Endothelial cell of umbilical vein (primary cell): ENCODE results near the gene RNLS. TPM values are rescaled to one million over a fixed set of nuclear protein-coding genes. Genes with fewer than 3 reads are reported as not detected.

Experiments used
- BruUV-seq: library from RNA; stranded (reverse); fragments of 400-500 nt; replicated peaks from 2 replicates; lab custom pipeline; 2021; lab: Mats Ljungman, UMichigan
- CTCF ChIA-PET: fragments of 300-600, 350-600 bp; sonication (Branson Sonifier 250); formaldehyde crosslinking; loops from one replicate; lab custom pipeline; 2021; ENCODE audit warnings: antibody characterized with exemption, inconsistent platforms; lab: Charles Lee
- POLR2A ChIA-PET: fragments of 300-600, 350-600 bp; sonication (Branson Sonifier 250); formaldehyde crosslinking; loops from one replicate; lab custom pipeline; 2021; ENCODE audit warnings: antibody characterized with exemption, inconsistent platforms; lab: Charles Lee
- DNase-seq: peaks from one replicate; pipeline ENCODE4 v3.0.0-alpha.2; 2011; ENCODE audit warnings: low read depth, low spot score
- FAIRE-seq: peaks from 2 replicates; lab custom pipeline; 2011; peaks lifted over from hg19 to GRCh38; lab: Jason Lieb, UNC
- H2AFZ ChIP-seq: 2 replicates; pipeline ENCODE4 v1.6.0; 2012; ENCODE audit warnings: low read depth, low read length, control low read depth, inconsistent platforms
- H3K27ac ChIP-seq: 2 replicates; pipeline ENCODE4 v1.5.1; 2011; ENCODE audit warnings: low read depth, mild to moderate bottlenecking, control low read depth, low read length, moderate library complexity; ENCODE audit not compliant: insufficient read depth
- H3K27me3 ChIP-seq, 2 experiments: 2 replicates each; pipeline versions ENCODE4 v1.6.0 to v1.6.1; 2011; ENCODE audit warnings: low read length in 2 of 2, mixed read lengths in 1 of 2; ENCODE audit not compliant: control insufficient read depth in 2 of 2, insufficient read depth in 2 of 2
- H3K36me3 ChIP-seq, 2 experiments: 2 replicates in 1 of 2; 3 replicates in 1 of 2; pipeline ENCODE4 v1.5.1; 2011; ENCODE audit warnings: low read length in 2 of 2, mild to moderate bottlenecking in 1 of 2, moderate library complexity in 1 of 2; ENCODE audit not compliant: control insufficient read depth in 2 of 2, insufficient read depth in 2 of 2; ENCODE audit errors: extremely low read depth in 1 of 2
- H3K4me1 ChIP-seq: 3 replicates; pipeline ENCODE4 v1.5.1; 2011; ENCODE audit warnings: mild to moderate bottlenecking, low read length; ENCODE audit not compliant: control insufficient read depth, insufficient read depth; ENCODE audit errors: extremely low read depth
- H3K4me2 ChIP-seq: 2 replicates; pipeline ENCODE4 v1.6.1; 2011; ENCODE audit warnings: low read length, control low read depth, mixed read lengths; ENCODE audit not compliant: insufficient read depth
- H3K4me3 ChIP-seq, 3 experiments: fragments of 200-600 bp in 1 of 3; sonication (generic), shearing (Covaris generic) in 1 of 3; replicated peaks in 1 of 3; 2 replicates each; pipeline ENCODE4 v1.5.1; 2011 to 2016; ENCODE audit warnings: control low read depth in 3 of 3, low read length in 3 of 3, mild to moderate bottlenecking in 2 of 3, inconsistent platforms in 1 of 3, low read depth in 1 of 3, moderate library complexity in 1 of 3; ENCODE audit not compliant: insufficient read depth in 1 of 3
- H3K79me2 ChIP-seq: 2 replicates; pipeline ENCODE4 v1.6.0; 2012; ENCODE audit warnings: low read length, inconsistent platforms; ENCODE audit not compliant: control insufficient read depth, insufficient read depth
- H3K9ac ChIP-seq: replicated peaks from 2 replicates; pipeline ENCODE3; 2011; ENCODE audit warnings: low read length, control low read depth; ENCODE audit not compliant: insufficient read depth; ENCODE audit errors: extremely low read depth
- H3K9me1 ChIP-seq: replicated peaks from 3 replicates; pipeline ENCODE4 v1.6.0; 2011; ENCODE audit warnings: mild to moderate bottlenecking, low read length; ENCODE audit not compliant: control insufficient read depth, insufficient read depth; ENCODE audit errors: extremely low read depth
- H3K9me3 ChIP-seq: replicated peaks from 2 replicates; pipeline ENCODE4 v1.5.1; 2012; ENCODE audit warnings: low read length, inconsistent platforms; ENCODE audit not compliant: control insufficient read depth, insufficient read depth
- H4K20me1 ChIP-seq: replicated peaks from 2 replicates; pipeline ENCODE3; 2011; ENCODE audit warnings: mild to moderate bottlenecking, low read length; ENCODE audit not compliant: control insufficient read depth, insufficient read depth; ENCODE audit errors: extremely low read depth
- CTCF ChIP-seq, 2 donors: IDR thresholded peaks; 1 replicate in 1 of 2; 2 replicates in 1 of 2; pipeline ENCODE4 v1.5.1; 2011; ENCODE audit warnings: low read length in 2 of 2, mild to moderate bottlenecking in 2 of 2, moderate library complexity in 2 of 2, control low read depth in 1 of 2, inconsistent platforms in 1 of 2, low read depth in 1 of 2; ENCODE audit not compliant: insufficient read depth in 1 of 2; ENCODE audit errors: extremely low read depth in 1 of 2
- EZH2 ChIP-seq: IDR thresholded peaks from 2 replicates; pipeline ENCODE4 v1.6.1; 2012; ENCODE audit warnings: borderline replicate concordance, low read depth, mild to moderate bottlenecking, moderate library complexity, low read length, inconsistent platforms; ENCODE audit not compliant: severe bottlenecking
- FOS ChIP-seq: IDR thresholded peaks from 2 replicates; pipeline ENCODE4 v1.6.1; 2011; ENCODE audit warnings: mild to moderate bottlenecking, low read length, moderate library complexity, borderline replicate concordance; ENCODE audit not compliant: insufficient read depth
- GATA2 ChIP-seq: IDR thresholded peaks from 2 replicates; pipeline ENCODE4 v1.7.0; 2011; ENCODE audit warnings: low read depth, mild to moderate bottlenecking, moderate library complexity, mixed read lengths, low read length; ENCODE audit not compliant: insufficient read length, insufficient read depth
- JUN ChIP-seq: IDR thresholded peaks from 2 replicates; pipeline ENCODE4 v1.6.1; 2011; ENCODE audit warnings: borderline replicate concordance, low read depth; ENCODE audit not compliant: insufficient read length, insufficient read depth
- MAX ChIP-seq: IDR thresholded peaks from 2 replicates; pipeline ENCODE4 v1.6.1; 2011; ENCODE audit not compliant: insufficient read depth, insufficient read length
- MYC ChIP-seq: IDR thresholded peaks from one replicate; pipeline ENCODE4 v1.6.1; 2011; ENCODE audit warnings: mild to moderate bottlenecking, low read depth, low read length
- POLR2A ChIP-seq: IDR thresholded peaks from 2 replicates; pipeline ENCODE4 v1.6.1; 2012; ENCODE audit warnings: low read depth, mild to moderate bottlenecking, control low read depth, low read length
- POLR2AphosphoS5 ChIP-seq: IDR thresholded peaks from 2 replicates; pipeline ENCODE4 v1.6.1; 2012; ENCODE audit warnings: low read depth, mild to moderate bottlenecking, control low read depth, low read length, moderate library complexity; ENCODE audit not compliant: insufficient read depth
- dilution Hi-C: fragments of 300-500 bp; cut with MboI; formaldehyde crosslinking; loops from one replicate; pipeline ENCODE4 v1.15.0; 2019; ENCODE audit warnings: low sequenced_read_pairs; ENCODE audit not compliant: extremely low pct_ligation_motif_present
- intact Hi-C: fragments of 100-400 bp; cut with micrococcal nuclease; formaldehyde crosslinking; loops from one replicate; pipeline ENCODE4 v1.10.0; 2022
- polyA plus RNA-seq, 4 experiments: library from polyadenylated mRNA; depleted of rRNA in 3 of 4; stranded (reverse) in 3 of 4; unstranded in 1 of 4; fragments of >200 nt; gene quantifications; 2 replicates each; pipeline versions ENCODE4 v1.2.1 to v1.2.3, GENCODE V29; 2011 to 2012; ENCODE audit warnings: missing spikeins in 1 of 4
- total RNA-seq: library from RNA; stranded (reverse); gene quantifications from 2 replicates; pipeline ENCODE4 v1.2.3, GENCODE V29; 2021

The RNLS gene
- total and polyA plus RNA-seq, 2 donors (not counting 3 experiments of a cell fraction or from before 2014, with no cell fraction given), result 2.5 to 4.6 TPM

GRCh38 chr10:88312855-88313254 lies 270.3 kb downstream of the RNLS start:
- DNase-seq (no peak), FAIRE-seq (no peak)
- TF ChIP-seq JUN, result no peak
- TF ChIP-seq MAX, result no peak
- TF ChIP-seq CTCF (IDR thresholded peaks at IDR 0.05; ENCODE audit: extremely low read depth in 1 of 2, insufficient read depth in 1 of 2, low read depth in 1 of 2, low read length in 2 of 2), result no peak
- no peak for TF ChIP-seq POLR2AphosphoS5
- TF ChIP-seq POLR2A, result no peak
- TF ChIP-seq EZH2, result no peak
- TF ChIP-seq MYC, result no peak
- no peak for TF ChIP-seq FOS
- no peak for TF ChIP-seq GATA2
- no TSS peak for BruUV-seq
- H3K9ac ChIP-seq, result no peak overlapping the region
- CTCF ChIA-PET, result interaction anchor here (0.9 to 1.1 kb wide), 2 partner anchors 12 to 13 kb away, joined by 3 to 4 read pairs; no protein-coding TSS in a partner anchor
- intact Hi-C loops, result no loop called here
- H3K9me1 ChIP-seq, result no peaks in the 10 kb centered on the region
- no peaks in the 10 kb centered on the region for H3K9me3 ChIP-seq
- dilution Hi-C loops, result no loop called here
- no peaks in the 10 kb centered on the region for H3K79me2 ChIP-seq
- H3K4me3 ChIP-seq, result no peak overlapping the region
- no peaks in the 10 kb centered on the region for H3K4me1 ChIP-seq
- POLR2A ChIA-PET, result no interaction called here
- no peak overlapping the region for H3K27ac ChIP-seq
- no peak overlapping the region for H3K4me2 ChIP-seq
- no peaks in the 10 kb centered on the region for H3K36me3 ChIP-seq
- no peaks in the 10 kb centered on the region for H4K20me1 ChIP-seq
- H2AFZ ChIP-seq, result no peak overlapping the region
- H3K27me3 ChIP-seq, result no peaks in the 10 kb centered on the region
